IPS-18c (cell line): ENCODE measurements around the gene P2RX2.

Source experiments
- H3K4me3 ChIP-seq: 2 replicates; pipeline ENCODE4 v1.7.0; 2013; ENCODE audit warnings: low read depth, mild to moderate bottlenecking, low read length, moderate library complexity; ENCODE audit not compliant: insufficient read depth
- H3K9me3 ChIP-seq: one replicate; pipeline ENCODE4 v1.6.1; 2013; ENCODE audit warnings: mild to moderate bottlenecking, low read length, moderate library complexity; ENCODE audit not compliant: control insufficient read depth, insufficient read depth

The P2RX2 gene

GRCh38 chr12:132623072-132623869, 4.7 kb downstream of the P2RX2 start:
- H3K4me3 ChIP-seq, result no peak overlapping the region
- no peaks in the 10 kb centered on the region for H3K9me3 ChIP-seq

- no peaks in the 10 kb centered on the region for H3K9me3 ChIP-seq
- no peak overlapping the region for H3K4me3 ChIP-seq
Observed at GRCh38 chr12:132624186-132624855, 5.7 kb downstream of the P2RX2 start.

GRCh38 chr12:132624910-132625630, 6.5 kb downstream of the P2RX2 start:
- H3K4me3 ChIP-seq, result no peak overlapping the region
- H3K9me3 ChIP-seq, result no peaks in the 10 kb centered on the region

GRCh38 chr12:132625731-132626430, 7.3 kb downstream of the P2RX2 start:
- Histone ChIP-seq H3K9me3 (no peaks in the 10 kb centered on the region), H3K4me3 (no peak overlapping the region)

GRCh38 chr12:132629330-132629729, 10.8 kb downstream of the P2RX2 start:
- Histone ChIP-seq H3K9me3 (no peaks in the 10 kb centered on the region), H3K4me3 (no peak overlapping the region)

- Histone ChIP-seq H3K4me3 (no peak overlapping the region), H3K9me3 (no peaks in the 10 kb centered on the region)
Observed at GRCh38 chr12:132630672-132631071, 12.1 kb downstream of the P2RX2 start.

GRCh38 chr12:132631666-132632065, 13.1 kb downstream of the P2RX2 start:
- H3K4me3 ChIP-seq, result no peak overlapping the region
- H3K9me3 ChIP-seq, result no peaks in the 10 kb centered on the region

- Histone ChIP-seq H3K4me3 (no peak overlapping the region), H3K9me3 (no peaks in the 10 kb centered on the region)
Observed at GRCh38 chr12:132632521-132633228, 14.1 kb downstream of the P2RX2 start.

- H3K9me3 ChIP-seq, result no peaks in the 10 kb centered on the region
- H3K4me3 ChIP-seq, result no peak overlapping the region
Observed at GRCh38 chr12:132633398-132633797, 14.8 kb downstream of the P2RX2 start.

- no peak overlapping the region for H3K4me3 ChIP-seq
- H3K9me3 ChIP-seq, result no peaks in the 10 kb centered on the region
Observed at GRCh38 chr12:132633901-132634300, 15.3 kb downstream of the P2RX2 start.

GRCh38 chr12:132634411-132634990, 15.9 kb downstream of the P2RX2 start:
- Histone ChIP-seq H3K9me3 (no peaks in the 10 kb centered on the region), H3K4me3 (no peak overlapping the region)

- Histone ChIP-seq H3K4me3 (no peak overlapping the region), H3K9me3 (no peaks in the 10 kb centered on the region)
Observed at GRCh38 chr12:132635076-132635955, 16.7 kb downstream of the P2RX2 start.

- Histone ChIP-seq H3K4me3 (no peak overlapping the region), H3K9me3 (no peaks in the 10 kb centered on the region)
Observed at GRCh38 chr12:132637811-132638210, 19.2 kb downstream of the P2RX2 start.

GRCh38 chr12:132638541-132639408, 20.2 kb downstream of the P2RX2 start:
- H3K9me3 ChIP-seq, result no peaks in the 10 kb centered on the region
- H3K4me3 ChIP-seq, result no peak overlapping the region

- H3K4me3 ChIP-seq, result no peak overlapping the region
- no peaks in the 10 kb centered on the region for H3K9me3 ChIP-seq
Observed at GRCh38 chr12:132639956-132640520, 21.5 kb downstream of the P2RX2 start.
